Stimulated activated CD4-positive, alpha-beta T cell treated with anti-CD3 and anti-CD28 coated beads, Interleukin-1b, Interleukin-23, amount 100 ng/mL, for 4 hours (primary cell): ENCODE data around the gene FAM181A.

ENCODE experiments used
- DNase-seq, 2 donors: peaks; one replicate each; pipeline ENCODE4 v3.0.0-alpha.2; 2020; ENCODE audit warnings: low read depth in 2 of 2

FAM181A gene

DNA sequence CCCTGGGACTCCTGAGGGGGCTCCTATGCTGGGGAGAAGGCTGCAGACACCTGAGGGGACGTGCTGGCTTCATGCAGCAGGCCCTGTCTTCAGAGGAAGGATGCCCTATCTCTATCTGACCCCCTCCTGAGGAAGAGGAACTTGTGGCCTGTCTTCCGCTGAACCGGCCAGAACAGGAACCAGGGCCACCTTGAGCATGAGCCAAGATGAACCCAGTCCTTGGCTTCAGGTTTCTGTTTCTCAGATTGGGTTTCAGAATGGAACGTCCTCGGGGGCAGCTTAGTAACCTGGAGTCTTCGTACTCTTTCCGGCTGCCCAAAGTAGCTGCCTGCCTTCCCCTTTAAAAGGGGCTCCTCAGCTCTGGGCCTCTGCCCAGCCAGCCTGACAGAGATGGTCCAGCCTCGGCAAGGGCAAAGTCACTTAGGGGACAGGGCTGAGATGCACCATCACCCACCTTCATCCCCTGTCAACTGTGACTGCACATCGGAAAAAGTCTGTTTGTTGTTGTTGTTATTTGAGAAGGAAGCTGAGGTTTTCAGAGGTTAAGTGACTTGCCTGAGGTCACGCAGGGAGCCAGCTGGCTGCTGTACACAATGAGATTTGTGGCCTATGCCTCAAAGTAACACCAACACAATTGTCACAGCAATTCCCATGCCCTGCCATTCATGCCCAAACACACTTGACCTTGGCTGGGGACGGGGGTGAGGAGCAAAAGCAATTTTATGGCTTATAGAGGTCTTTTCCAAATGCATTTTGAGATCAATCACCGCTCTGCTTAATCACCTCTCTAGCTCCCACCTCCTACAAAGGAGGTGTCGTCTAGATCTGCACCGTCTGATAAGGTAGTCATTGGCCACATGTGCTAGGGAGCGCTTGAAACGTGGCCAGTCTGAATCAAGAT lies 35.8 kb downstream of the FAM181A start:
- no peak for DNase-seq

GRCh38 chr14:93963692-93964091 lies 36.5 kb downstream of the FAM181A start:
- no peak for DNase-seq

DNA sequence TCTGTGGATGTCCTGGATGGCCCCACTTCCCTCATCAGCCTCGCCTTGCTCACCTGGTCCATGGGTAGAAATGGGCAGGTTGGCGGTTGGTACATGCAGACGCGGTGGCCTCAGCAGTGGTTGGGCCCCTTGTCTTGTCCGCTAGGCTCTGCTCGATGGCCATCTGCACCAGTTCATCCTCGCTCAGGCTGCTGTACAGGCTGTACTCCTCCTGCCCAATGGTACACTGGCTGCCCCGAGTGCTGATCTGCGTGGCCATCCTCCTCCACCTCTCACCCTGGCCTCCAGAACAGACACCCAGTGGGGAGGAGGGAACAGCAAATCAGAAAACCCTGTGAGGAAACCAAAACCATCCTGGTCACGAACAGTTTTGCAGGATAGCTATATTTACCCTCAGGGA lies 37.1 kb downstream of the FAM181A start:
- no peak for DNase-seq

- DNase-seq, result no peak
Measured at GRCh38 chr14:93964820-93965286, 37.7 kb downstream of the FAM181A start.

GRCh38 chr14:93965287-93965821 lies 38.2 kb downstream of the FAM181A start:
- no peak for DNase-seq

DNA sequence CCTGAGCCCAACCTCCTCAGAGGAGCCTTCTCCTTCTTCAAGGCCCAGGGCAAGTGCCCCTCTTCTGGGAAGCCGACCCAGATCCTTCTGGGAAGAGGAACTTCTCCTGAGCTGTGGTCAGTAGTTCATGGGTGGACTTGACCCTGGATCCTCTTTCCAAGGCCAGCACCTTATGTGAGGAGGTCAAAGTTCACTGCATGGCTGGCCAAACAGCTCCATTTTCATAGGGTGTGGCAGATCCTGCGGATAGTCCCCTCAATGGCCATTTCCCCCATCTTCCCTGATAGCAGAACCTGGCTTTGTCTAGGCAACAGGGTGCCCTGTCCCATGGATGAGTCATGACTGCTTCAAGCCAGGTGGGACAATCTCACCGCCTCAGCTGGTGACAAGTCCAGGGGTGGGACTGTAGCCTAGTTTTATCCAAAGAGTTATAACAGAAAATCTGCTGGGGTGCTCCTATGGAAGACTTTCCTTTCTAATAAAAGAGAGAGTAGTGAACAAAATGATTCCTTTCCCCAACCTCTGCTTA lies 38.9 kb downstream of the FAM181A start:
- DNase-seq, result no peak

GRCh38 chr14:93967637-93968250 lies 40.6 kb downstream of the FAM181A start:
- no peak for DNase-seq

DNA sequence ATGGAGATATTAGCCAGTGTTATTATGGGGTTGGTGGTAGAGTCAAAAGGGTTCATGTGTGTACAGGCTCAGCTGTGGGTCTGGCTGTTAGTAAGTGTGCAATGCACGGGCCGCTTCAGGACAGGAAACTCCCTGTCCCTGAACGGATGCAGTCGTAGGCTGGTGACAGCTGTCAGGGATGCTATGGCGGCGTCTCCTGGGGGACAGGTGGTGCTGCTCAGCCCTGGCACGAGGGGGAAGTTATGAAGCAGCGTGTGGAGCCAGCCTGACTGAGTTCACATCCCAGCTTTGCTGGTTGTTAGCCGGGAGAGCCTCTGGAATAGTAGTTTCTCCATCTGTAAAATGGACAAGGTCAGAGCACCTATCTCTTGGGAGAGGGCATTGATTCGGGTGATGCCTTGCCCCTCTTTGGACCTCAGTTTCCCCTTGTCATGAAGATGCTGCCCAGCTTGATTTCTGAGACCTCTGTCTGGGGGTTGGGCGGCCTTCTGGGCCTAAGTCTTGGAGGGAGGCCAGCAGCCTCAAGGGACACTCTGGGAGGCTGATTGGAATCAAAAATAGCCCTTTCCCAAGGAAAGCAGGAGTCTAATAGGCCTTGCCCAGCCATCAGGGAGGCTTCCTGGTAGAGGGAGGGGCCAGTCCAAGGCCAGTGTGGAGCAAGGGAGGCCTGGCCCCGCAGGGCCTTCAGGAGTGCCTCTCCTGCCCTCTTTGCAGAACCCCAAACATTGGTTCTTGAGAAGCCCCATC lies 42.1 kb downstream of the FAM181A start:
- DNase-seq, result no peak

DNA sequence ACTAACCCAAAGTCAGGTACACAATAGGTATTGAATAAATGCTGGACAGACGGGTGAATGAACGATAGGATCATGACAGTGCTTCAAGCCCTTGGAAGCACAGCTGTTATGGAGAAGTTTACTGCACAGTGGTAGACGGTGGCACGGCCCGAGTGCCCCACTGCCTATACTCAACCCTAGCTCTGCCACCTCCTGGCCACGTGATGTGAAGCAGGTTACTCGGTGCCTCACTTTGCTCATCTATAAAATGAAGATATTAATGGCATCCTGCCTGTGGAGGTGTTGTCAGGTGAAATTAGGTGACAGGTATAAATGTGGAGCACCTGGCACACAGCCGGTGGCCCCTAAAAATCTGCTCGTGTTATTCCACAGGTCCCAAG lies 43.4 kb downstream of the FAM181A start:
- peak; percentile 54 to 61 for DNase-seq

- no peak for DNase-seq
Measured at GRCh38 chr14:93970965-93971634, 44.0 kb downstream of the FAM181A start.

- no peak for DNase-seq
Measured at GRCh38 chr14:93971635-93972027, 44.5 kb downstream of the FAM181A start.

DNA sequence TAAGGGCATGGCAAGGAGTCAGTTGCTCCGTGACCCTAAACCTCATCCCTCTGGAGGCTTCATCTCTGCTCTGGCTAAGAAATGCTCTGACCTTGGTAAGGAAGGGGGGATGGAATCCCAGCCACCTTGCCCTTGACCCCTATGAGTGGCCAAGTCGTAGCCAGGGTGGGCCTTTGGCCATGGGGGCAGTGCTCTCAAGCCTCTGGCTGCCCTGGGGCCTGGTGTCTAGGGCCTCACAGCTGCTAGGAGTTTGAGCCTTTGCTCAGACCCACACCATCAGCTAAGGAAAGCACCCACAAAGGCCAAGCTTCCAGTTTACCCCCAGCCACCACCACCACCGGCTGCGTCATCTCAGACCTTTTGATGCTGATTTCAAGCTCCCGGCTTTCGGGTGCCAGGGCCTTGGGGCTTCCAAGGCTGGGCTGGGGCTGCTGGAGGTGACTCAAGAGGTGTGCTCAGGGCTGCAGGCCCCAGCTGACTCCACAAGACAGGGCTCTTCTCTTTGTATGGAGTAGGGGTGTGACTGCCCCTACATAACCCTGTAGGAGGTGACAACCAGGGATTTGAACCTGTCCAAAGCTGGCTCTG lies 45.6 kb downstream of the FAM181A start:
- no peak for DNase-seq

DNA sequence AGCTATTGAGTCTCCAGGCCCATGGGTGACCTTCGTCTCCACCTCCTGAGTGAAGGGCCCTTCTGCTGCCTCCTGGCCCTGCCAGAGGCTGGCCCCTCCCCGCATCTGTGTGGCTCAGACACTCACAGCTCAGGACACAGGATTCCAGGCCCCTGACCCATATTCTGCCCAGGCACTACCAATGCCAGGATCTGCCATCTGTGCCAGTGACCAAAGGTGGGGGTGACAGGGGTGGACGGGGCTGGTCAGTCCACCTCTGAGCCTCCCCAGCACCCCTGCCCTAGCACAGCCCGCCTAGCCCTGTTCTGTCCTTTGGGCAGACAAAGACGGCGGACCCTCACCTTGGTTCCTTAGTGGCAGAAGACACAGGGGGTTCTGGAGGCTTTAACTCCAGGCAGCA lies 46.5 kb downstream of the FAM181A start:
- DNase-seq, result no peak

DNA sequence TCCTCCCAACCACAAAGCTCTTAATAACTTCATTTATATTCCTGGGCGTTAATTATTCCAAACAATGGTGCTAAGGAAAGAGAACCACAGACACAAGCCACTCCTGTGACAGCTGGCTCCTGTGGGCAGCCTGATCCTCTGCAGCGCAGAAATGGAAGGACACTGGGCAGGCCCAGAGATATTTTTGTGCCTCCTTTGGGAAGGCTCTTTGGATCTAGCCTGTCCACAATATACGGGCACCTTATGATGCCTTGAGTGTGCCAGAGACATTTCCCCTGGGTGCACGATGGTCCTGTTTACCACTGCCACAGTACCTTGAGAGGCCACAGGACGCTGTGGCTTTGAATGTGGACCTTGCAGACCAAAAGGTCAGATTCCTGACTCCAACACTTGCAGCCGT lies 47.2 kb downstream of the FAM181A start:
- no peak for DNase-seq

GRCh38 chr14:93974833-93975232 lies 47.7 kb downstream of the FAM181A start:
- DNase-seq, result no peak

DNA sequence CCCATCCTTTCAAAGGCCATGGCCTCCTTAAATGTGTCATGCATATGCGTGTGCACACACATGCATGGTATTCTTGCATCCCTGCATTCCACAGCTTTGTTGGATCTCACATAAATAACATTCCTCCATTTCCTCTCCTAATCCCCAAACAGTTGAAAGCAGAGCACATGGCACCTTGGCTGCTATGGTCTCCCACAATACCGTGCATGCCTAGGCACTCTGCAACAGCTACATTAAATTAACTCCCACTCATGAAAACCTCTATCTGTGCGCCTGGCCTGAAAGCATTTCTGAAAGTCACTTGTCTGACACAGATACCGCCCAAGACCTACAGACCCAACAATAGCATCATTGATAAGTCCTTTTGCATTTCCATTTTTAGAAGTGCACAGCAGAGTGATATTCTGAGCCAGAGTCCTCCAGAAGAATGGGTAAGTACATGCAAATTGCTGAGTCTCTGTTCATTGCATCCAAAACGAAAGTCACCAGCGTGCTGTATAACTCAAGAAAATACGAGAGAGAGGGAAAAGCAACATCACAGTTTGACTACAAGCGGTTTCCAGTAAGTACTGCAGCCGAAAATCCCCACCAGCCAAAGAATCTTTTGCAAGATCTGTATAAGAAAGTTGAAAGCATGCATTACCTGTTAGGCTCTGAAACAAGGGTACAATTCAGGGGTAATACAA lies 48.8 kb downstream of the FAM181A start:
- no peak for DNase-seq

DNA sequence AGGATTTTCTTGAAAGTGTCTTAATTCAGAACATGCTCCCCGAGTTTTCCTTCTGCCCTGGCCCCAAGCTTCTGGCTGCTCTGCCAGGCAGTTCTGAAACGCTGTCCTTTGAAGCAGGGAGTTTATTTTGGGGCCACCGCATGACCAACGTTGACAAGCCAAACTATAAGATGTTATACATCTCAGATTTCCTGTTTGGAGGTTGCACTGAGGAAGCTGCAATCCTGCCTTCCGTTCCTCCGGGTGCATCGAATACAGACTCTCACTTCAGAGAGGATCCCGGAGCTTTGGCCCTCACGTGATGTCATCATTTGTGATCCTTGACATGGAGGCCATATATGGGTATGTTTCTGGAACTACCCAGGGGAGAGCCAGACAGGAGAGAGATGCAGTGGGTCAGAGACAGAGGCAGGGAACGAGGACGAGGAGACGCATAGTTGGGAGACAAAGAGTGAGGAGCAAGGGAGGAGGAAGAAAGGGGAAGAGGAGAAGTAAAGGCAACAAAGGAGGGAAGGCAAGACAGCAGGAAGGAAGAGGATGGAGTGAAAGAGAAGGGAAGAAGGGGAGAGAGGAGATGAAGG lies 49.4 kb downstream of the FAM181A start, which contains the start of gene ASB2:
ASB2 (minus strand) TSS at position 94 of the 581 bp plus-strand sequence. CDS start 12,031 bp downstream, outside the sequence.
- no peak for DNase-seq

GRCh38 chr14:93977171-93977570 lies 50.0 kb downstream of the FAM181A start:
- DNase-seq, result no peak

GRCh38 chr14:93977790-93978581 lies 50.8 kb downstream of the FAM181A start:
- peak; percentile 51 to 62 for DNase-seq
